Naive thymus-derived CD8-positive, alpha-beta T cell (primary cell): ENCODE measurements around the gene RELN. TPM values are rescaled to one million over a fixed set of nuclear protein-coding genes. Genes with fewer than 3 reads are reported as not detected.

Experiments
- ATAC-seq, 2 donors: fragments of 150-1000 bp; cut with Tn5 transposase in 1 of 2; sonication (Bioruptor Pico), chemical (Tn5 transposase) in 1 of 2; 1 replicate in 1 of 2; 2 replicates in 1 of 2; pipeline ENCODE4 v1.10.0; 2021; ENCODE audit warnings: mild to moderate bottlenecking in 2 of 2, moderate library complexity in 2 of 2
- POLR2A ChIA-PET: fragments of 350-600 bp; sonication (Branson Sonifier 250); formaldehyde crosslinking; loops from one replicate; lab custom pipeline; 2021; ENCODE audit warnings: antibody characterized with exemption; lab: Charles Lee
- DNase-seq, 10 donors: peaks; one replicate each; pipeline versions ENCODE4 v3.0.0 to v3.0.0-alpha.2; 2020 to 2022
- H3K27ac Mint-ChIP-seq, 10 donors: one replicate each; pipeline ENCODE4 v1.8.0; 2020 to 2022; ENCODE audit warnings: mild to moderate bottlenecking in 10 of 10, mixed read lengths in 10 of 10, moderate library complexity in 4 of 10, inconsistent platforms in 1 of 10
- H3K27me3 Mint-ChIP-seq, 5 donors: one replicate each; pipeline ENCODE4 v1.8.0; 2021 to 2022; ENCODE audit warnings: mixed read lengths in 5 of 5
- H3K36me3 Mint-ChIP-seq, 3 donors: one replicate each; pipeline ENCODE4 v1.8.0; 2020 to 2022; ENCODE audit warnings: mixed read lengths in 3 of 3, mild to moderate bottlenecking in 2 of 3, inconsistent platforms in 1 of 3
- H3K4me1 Mint-ChIP-seq, 4 donors: one replicate each; pipeline ENCODE4 v1.8.0; 2021 to 2022; ENCODE audit warnings: mixed read lengths in 4 of 4
- H3K4me3 Mint-ChIP-seq, 10 donors: one replicate each; pipeline ENCODE4 v1.8.0; 2020 to 2022; ENCODE audit warnings: mild to moderate bottlenecking in 10 of 10, mixed read lengths in 10 of 10, moderate library complexity in 6 of 10, inconsistent platforms in 1 of 10
- H3K9me3 Mint-ChIP-seq, 9 donors: one replicate each; pipeline ENCODE4 v1.8.0; 2020 to 2022; ENCODE audit warnings: mixed read lengths in 9 of 9, mild to moderate bottlenecking in 3 of 9, inconsistent platforms in 1 of 9, moderate library complexity in 1 of 9
- polyA plus RNA-seq, 3 donors: library from polyadenylated mRNA; unstranded; fragments of 300-500 nt; fragmentation: Illumina TruSeq; gene quantifications; one replicate each; pipeline ENCODE4 v1.2.3, GENCODE V29; 2021
- total RNA-seq, 8 experiments: library from RNA in 2 of 8; stranded (reverse) in 2 of 8; gene quantifications; one replicate each; pipeline ENCODE4 v1.2.3 and lab custom pipeline; 2021 to 2026

The RELN gene
- total and polyA plus RNA-seq, 5 experiments from 2014 or later: not detected

- no peaks in the 10 kb centered on the region for H3K36me3 Mint-ChIP-seq
- no peak overlapping the region for H3K4me3 Mint-ChIP-seq
- ATAC-seq (no peak), DNase-seq (no peak)
- H3K27me3 Mint-ChIP-seq: peaks cover 18 to 67% (median 22%) of the 10 kb centered on the region in 5 donors
- H3K4me1 Mint-ChIP-seq: no peaks in the 10 kb centered on the region
- no peaks in the 10 kb centered on the region for H3K9me3 Mint-ChIP-seq
- POLR2A ChIA-PET: no interaction called here
- no peak overlapping the region for H3K27ac Mint-ChIP-seq
Measured at GRCh38 chr7:103580031-103580430, 409.4 kb downstream of the RELN start.

DNA sequence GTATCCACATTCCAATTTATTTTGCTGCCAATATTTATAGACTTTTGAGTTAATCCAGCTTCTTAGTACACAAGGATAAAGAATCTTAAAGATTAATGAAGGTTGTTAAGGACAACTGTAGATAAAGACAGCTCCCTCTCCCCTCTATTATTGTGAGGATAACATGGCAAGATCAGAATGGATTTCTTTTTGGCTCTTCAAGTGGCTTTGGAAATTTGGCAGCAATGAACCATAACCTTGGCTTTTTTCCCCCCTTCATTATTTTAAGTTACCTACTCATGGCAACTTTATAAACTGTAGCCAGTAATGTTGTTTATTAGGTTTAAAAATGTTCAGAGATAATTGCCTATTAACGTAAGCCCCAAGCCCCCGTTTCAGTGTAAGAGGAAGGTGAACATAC is 412.4 kb downstream of the RELN start:
- Mint-ChIP-seq H3K27ac (no peak overlapping the region), H3K27me3 (peaks cover 15 to 48% (median 16%) of the 10 kb centered on the region in 5 donors), H3K36me3 (no peaks in the 10 kb centered on the region), H3K9me3 (no peaks in the 10 kb centered on the region), H3K4me1 (no peaks in the 10 kb centered on the region), H3K4me3 (no peak overlapping the region)
- DNase-seq (no peak), ATAC-seq (no peak)
- POLR2A ChIA-PET: no interaction called here

- H3K4me1 Mint-ChIP-seq: no peaks in the 10 kb centered on the region
- POLR2A ChIA-PET: no interaction called here
- H3K27ac Mint-ChIP-seq: no peak overlapping the region
- H3K4me3 Mint-ChIP-seq: no peak overlapping the region
- peaks cover 15 to 51% (median 17%) of the 10 kb centered on the region in 5 donors for H3K27me3 Mint-ChIP-seq
- no peak for DNase-seq
- no peak for ATAC-seq
- no peaks in the 10 kb centered on the region for H3K9me3 Mint-ChIP-seq
- H3K36me3 Mint-ChIP-seq: no peaks in the 10 kb centered on the region
Measured at GRCh38 chr7:103576641-103577040, 412.8 kb downstream of the RELN start.

GRCh38 chr7:103574576-103574975 is 414.9 kb downstream of the RELN start:
- ATAC-seq: no peak
- H3K4me1 Mint-ChIP-seq: no peaks in the 10 kb centered on the region

DNA sequence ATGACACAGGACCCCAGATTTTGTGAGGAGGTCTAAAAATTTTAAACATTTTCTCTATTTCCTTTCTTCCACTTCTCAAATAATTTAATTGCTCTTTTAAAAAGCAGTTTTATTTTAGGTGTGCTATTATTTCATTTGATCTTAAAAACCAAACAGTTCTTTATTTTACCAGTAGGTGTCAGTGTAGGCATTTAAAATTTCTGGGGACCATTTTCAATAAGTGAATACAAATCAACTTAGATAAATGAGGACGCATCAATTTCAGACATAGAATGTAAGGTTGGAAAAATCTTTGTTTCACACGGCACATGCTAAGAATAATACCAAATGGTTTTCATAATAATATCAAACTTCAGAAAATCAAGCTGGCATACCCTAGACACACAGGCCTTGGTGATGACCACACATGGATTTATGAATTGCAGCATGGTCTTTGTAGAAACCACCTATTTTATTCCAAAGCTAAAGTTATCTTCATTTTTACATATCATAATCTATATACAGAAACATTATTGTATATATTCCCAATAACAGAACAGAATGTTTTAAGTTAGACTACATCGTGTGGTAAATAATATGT is 415.9 kb downstream of the RELN start:
- DNase-seq: peak in 3 of 10 donors; percentile 27 to 39 (median 27)
- no peak for ATAC-seq
- Mint-ChIP-seq H3K27me3 (peaks cover 4 to 26% (median 8%) of the 10 kb centered on the region in 5 donors), H3K27ac (no peak overlapping the region), H3K36me3 (no peaks in the 10 kb centered on the region), H3K4me3 (no peak overlapping the region), H3K4me1 (no peaks in the 10 kb centered on the region), H3K9me3 (no peaks in the 10 kb centered on the region)
- POLR2A ChIA-PET: no interaction called here

More at GRCh38 chr7:103574576-103574975, 414.9 kb downstream of the RELN start:
- no peak for DNase-seq
- H3K36me3 Mint-ChIP-seq: no peaks in the 10 kb centered on the region
- H3K27ac Mint-ChIP-seq: no peak overlapping the region
- peaks cover 8 to 36% (median 10%) of the 10 kb centered on the region in 5 donors for H3K27me3 Mint-ChIP-seq
- POLR2A ChIA-PET: no interaction called here
- H3K4me3 Mint-ChIP-seq: no peak overlapping the region
- no peaks in the 10 kb centered on the region for H3K9me3 Mint-ChIP-seq

DNA sequence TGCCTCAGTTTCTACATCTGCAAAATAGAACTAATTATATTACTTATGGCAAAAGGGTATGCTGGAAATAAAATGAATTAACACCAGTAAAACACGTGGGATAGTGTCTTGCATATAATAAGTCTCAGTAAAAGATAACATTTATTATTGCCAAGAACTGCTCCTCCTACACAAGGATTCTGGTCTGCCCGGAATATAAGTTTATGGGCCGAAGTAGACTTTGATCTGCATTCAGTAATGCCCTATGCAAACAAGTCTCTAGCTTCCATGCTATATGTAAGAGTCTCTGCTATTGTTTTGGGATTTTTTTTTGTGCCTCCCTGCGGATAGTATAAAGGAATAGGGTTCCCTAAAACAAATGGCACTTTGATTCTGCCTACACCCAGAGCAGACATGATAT is 417.9 kb downstream of the RELN start:
- Mint-ChIP-seq H3K4me1 (no peaks in the 10 kb centered on the region), H3K36me3 (no peaks in the 10 kb centered on the region), H3K9me3 (no peaks in the 10 kb centered on the region), H3K27me3 (peaks cover 2 to 12% (median 6%) of the 10 kb centered on the region in 5 donors), H3K4me3 (no peak overlapping the region), H3K27ac (no peak overlapping the region)
- DNase-seq (no peak), ATAC-seq (no peak)
- POLR2A ChIA-PET: no interaction called here

- no peak for DNase-seq
- ATAC-seq: no peak
- H3K36me3 Mint-ChIP-seq: no peaks in the 10 kb centered on the region
- POLR2A ChIA-PET: no interaction called here
- H3K4me3 Mint-ChIP-seq: no peak overlapping the region
- H3K27ac Mint-ChIP-seq: no peak overlapping the region
- peaks cover 0 to 9% (median 5%) of the 10 kb centered on the region in 5 donors for H3K27me3 Mint-ChIP-seq
- H3K9me3 Mint-ChIP-seq: no peaks in the 10 kb centered on the region
- H3K4me1 Mint-ChIP-seq: no peaks in the 10 kb centered on the region
Measured at GRCh38 chr7:103569621-103570305, 419.7 kb downstream of the RELN start.

- ATAC-seq (no peak), DNase-seq (no peak)
- POLR2A ChIA-PET: no interaction called here
- Mint-ChIP-seq H3K36me3 (no peaks in the 10 kb centered on the region), H3K9me3 (no peaks in the 10 kb centered on the region), H3K4me1 (no peaks in the 10 kb centered on the region), H3K4me3 (no peak overlapping the region), H3K27me3 (peaks cover 3 to 23% (median 5%) of the 10 kb centered on the region in 5 donors), H3K27ac (no peak overlapping the region)
Measured at GRCh38 chr7:103564416-103564815, 425.0 kb downstream of the RELN start.

GRCh38 chr7:103560136-103560535 is 429.3 kb downstream of the RELN start:
- no peaks in the 10 kb centered on the region for H3K36me3 Mint-ChIP-seq
- no peak overlapping the region for H3K27ac Mint-ChIP-seq
- POLR2A ChIA-PET: no interaction called here
- no peaks in the 10 kb centered on the region for H3K9me3 Mint-ChIP-seq
- no peaks in the 10 kb centered on the region for H3K4me1 Mint-ChIP-seq
- DNase-seq (no peak), ATAC-seq (no peak)
- H3K4me3 Mint-ChIP-seq: no peak overlapping the region
- H3K27me3 Mint-ChIP-seq: peaks cover 3 to 37% (median 8%) of the 10 kb centered on the region in 5 donors

GRCh38 chr7:103551016-103551415 is 438.4 kb downstream of the RELN start:
- Mint-ChIP-seq H3K27me3 (peaks cover 5 to 14% (median 10%) of the 10 kb centered on the region in 5 donors), H3K36me3 (no peaks in the 10 kb centered on the region), H3K27ac (no peak overlapping the region), H3K4me3 (no peak overlapping the region), H3K4me1 (no peaks in the 10 kb centered on the region), H3K9me3 (no peaks in the 10 kb centered on the region)
- ATAC-seq (no peak), DNase-seq (no peak)
- POLR2A ChIA-PET: no interaction called here

DNA sequence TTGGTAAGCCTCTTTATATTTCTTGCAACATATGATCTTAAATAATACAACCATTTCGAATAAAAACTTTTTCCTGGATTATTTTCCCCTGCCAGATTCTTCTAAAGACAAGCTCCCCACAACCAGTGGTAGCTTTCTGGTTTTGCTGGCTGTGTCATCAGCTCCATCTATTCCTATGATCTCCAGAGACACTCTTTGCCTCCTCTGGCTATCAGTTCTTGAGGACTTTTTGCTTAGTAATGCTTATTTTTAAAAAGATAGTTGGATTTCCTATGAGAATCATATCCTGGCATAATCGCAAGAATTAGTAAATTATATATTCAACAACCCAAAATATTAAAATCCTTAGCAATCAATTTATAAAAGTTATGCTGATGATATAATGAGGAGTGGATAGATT is 439.7 kb downstream of the RELN start:
- H3K4me1 Mint-ChIP-seq: no peaks in the 10 kb centered on the region
- no peak overlapping the region for H3K4me3 Mint-ChIP-seq
- H3K27ac Mint-ChIP-seq: no peak overlapping the region
- H3K9me3 Mint-ChIP-seq: no peaks in the 10 kb centered on the region
- DNase-seq (no peak), ATAC-seq (no peak)
- no peaks in the 10 kb centered on the region for H3K36me3 Mint-ChIP-seq
- H3K27me3 Mint-ChIP-seq: peaks cover 10 to 26% (median 10%) of the 10 kb centered on the region in 5 donors
- POLR2A ChIA-PET: no interaction called here

DNA sequence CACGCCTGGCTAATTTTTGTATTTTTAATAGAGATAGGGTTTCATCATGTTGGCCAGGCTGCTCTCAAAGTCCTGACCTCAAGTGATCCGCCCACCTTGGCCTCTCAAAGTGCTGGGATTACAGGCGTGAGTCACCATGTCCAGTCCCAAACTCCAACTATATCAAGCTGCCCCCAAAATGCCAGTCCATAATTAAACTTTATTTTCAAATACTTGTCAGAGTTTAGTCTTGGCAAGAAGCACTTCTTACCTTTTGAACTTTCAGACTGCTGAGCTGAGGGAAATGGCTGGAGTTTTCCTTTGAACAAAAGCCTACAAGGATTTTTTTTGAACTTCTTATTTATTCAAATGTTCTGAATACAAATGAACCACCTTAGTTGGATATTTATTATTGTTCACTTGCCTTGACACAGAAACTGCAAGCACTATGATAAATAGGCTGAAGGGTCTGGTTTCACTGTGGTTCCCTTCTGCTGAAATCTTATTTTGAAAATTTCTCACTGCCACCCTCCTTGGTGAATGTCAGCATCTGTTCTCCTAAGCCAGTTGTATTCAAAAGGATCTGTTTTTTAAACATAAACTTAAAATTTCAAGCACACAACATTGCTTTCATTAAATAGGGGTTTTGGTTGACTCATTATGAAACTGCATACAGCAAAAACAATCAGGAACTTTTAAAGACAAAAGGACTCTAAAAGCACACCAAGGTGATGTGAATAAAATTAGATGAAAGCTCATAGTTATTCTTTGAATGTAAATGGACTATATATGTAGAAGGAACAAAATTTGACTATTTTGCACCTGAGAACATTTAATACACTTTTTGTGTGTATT is 441.8 kb downstream of the RELN start:
- Mint-ChIP-seq H3K4me1 (no peaks in the 10 kb centered on the region), H3K9me3 (no peaks in the 10 kb centered on the region), H3K27me3 (peaks cover 9 to 26% (median 11%) of the 10 kb centered on the region in 5 donors), H3K36me3 (peaks cover 0 to 2% (median 0%) of the 10 kb centered on the region in 3 donors), H3K4me3 (no peak overlapping the region), H3K27ac (no peak overlapping the region)
- DNase-seq (no peak), ATAC-seq (no peak)
- POLR2A ChIA-PET: no interaction called here

- Mint-ChIP-seq H3K36me3 (peaks cover 0 to 2% (median 0%) of the 10 kb centered on the region in 3 donors), H3K27ac (no peak overlapping the region), H3K4me3 (no peak overlapping the region), H3K9me3 (no peaks in the 10 kb centered on the region), H3K4me1 (no peaks in the 10 kb centered on the region), H3K27me3 (peaks cover 0 to 24% (median 14%) of the 10 kb centered on the region in 5 donors)
- POLR2A ChIA-PET: no interaction called here
- no peak for DNase-seq
- no peak for ATAC-seq
Measured at GRCh38 chr7:103542470-103542869, 447.0 kb downstream of the RELN start.
